ENCODE measurements around the gene PGAM5.

DNA sequence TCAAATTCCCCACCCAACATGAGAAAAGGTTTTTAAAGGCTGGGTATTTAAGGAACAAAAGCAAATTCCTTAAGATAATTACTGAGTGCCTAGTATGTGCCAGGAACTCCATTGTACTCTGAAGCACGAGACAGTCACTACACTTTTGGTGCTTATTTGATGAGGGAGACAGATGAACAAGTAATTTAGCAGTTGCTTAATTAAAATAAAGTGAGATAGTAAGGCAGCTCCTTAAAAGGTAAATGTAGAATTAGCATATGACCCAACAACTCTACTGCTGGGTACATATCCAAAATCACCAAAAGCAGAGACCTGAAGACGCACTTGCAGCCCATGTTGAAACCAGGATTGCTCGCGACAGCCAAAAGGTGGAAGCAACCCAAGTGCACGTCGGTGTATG lies 44.8 kb upstream of the PGAM5 start:
- TF ChIP-seq, protein P1, sequence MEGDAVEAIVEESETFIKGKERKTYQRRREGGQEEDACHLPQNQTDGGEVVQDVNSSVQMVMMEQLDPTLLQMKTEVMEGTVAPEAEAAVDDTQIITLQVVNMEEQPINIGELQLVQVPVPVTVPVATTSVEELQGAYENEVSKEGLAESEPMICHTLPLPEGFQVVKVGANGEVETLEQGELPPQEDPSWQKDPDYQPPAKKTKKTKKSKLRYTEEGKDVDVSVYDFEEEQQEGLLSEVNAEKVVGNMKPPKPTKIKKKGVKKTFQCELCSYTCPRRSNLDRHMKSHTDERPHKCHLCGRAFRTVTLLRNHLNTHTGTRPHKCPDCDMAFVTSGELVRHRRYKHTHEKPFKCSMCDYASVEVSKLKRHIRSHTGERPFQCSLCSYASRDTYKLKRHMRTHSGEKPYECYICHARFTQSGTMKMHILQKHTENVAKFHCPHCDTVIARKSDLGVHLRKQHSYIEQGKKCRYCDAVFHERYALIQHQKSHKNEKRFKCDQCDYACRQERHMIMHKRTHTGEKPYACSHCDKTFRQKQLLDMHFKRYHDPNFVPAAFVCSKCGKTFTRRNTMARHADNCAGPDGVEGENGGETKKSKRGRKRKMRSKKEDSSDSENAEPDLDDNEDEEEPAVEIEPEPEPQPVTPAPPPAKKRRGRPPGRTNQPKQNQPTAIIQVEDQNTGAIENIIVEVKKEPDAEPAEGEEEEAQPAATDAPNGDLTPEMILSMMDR (conservative IDR thresholded peaks at IDR 0.05; ENCODE audit: low read depth, low read length), result no peak
- no peak for TF ChIP-seq POLR2A (IDR thresholded peaks at IDR 0.05; ENCODE audit: low read depth, low read length)
